HepG2 (cell line): ENCODE results near the gene GALNT9.

ENCODE experiments used
- DBP ChIP-seq: sonication (generic); formaldehyde crosslinking; IDR thresholded peaks from 2 replicates; pipeline ENCODE4 v1.4.0; 2020; ENCODE audit warnings: missing genetic modification reagents; ENCODE audit errors: not compliant biosample characterization
- MAFK ChIP-seq, 2 experiments: IDR thresholded peaks in 1 of 2; conservative IDR thresholded peaks in 1 of 2; 2 replicates each; pipeline ENCODE4 v1.6.1; 2011; ENCODE audit warnings: improper control_type of control experiment in 2 of 2, low read length in 2 of 2
- ZNF12 ChIP-seq: sonication (generic); formaldehyde crosslinking; IDR thresholded peaks from 2 replicates; pipeline ENCODE4 v1.5.0; 2020; ENCODE audit warnings: missing genetic modification reagents

DNA sequence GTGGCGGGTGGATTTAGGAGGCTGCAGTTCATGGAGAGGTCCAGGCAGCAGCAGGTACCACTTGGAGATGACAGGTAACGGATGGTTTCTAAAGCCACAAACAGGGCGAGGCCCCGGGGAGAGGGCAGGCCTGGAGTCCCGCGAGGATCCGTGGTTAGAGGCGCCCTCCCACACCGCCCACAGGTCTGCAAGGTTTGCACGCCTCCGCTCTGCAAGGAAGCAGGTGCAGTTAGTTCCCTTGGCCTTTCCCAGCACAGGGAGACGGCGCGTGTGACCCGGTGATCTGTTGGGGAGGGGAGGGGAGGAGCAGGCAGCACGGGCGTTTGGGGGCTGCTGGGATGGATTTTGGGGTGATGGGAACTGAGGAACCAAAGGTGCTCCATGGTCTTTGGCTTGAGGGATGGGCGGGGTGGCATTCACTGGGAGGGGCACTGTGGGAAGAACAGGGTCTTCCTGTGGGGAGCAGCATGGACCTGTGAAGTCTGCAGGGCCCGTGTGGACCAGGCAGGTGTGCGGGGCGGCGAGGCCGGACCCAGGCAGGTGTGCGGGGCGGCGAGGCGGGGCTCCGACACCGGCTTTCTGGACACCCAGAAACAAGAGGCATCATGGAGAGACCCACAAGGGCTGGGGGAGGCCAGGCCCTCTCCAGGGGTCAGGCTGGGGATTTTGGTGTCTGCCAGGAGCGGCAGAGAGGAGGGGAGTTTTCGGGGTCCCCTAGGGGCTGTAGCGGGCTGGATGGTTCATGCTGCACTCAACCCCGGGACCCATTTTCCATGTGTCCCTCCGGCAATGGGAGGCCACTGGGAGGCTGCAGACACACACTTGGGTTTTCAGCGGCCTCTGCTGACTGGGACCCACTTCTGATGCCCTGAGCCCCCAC is 156.0 kb downstream of the GALNT9 start:
- no peak for TF ChIP-seq DBP
- no peak for TF ChIP-seq ZNF12 (CRISPR knock-in tag)
- no peak for TF ChIP-seq MAFK (conservative IDR thresholded peaks at IDR 0.05 in 1 of 2, IDR thresholded peaks at IDR 0.05 in 1 of 2; ENCODE audit: low read length in 2 of 2)
